HG03108 (cell line): Measurements from ENCODE around the gene CAPN12.

Experiments used
- ATAC-seq: cut with Tn5 transposase; IDR thresholded peaks from one replicate; pipeline ENCODE4 v1.9.1; 2021; ENCODE audit warnings: moderate library complexity; ENCODE audit not compliant: unreplicated experiment

The CAPN12 gene

GRCh38 chr19:38697641-38698071 is 46.6 kb downstream of the CAPN12 start:
- ATAC-seq, result no peak

GRCh38 chr19:38697197-38697596 is 47.1 kb downstream of the CAPN12 start:
- no peak for ATAC-seq

- no peak for ATAC-seq
These were observed 47.6 kb downstream of the CAPN12 start for GRCh38 chr19:38696729-38697055.

- no peak for ATAC-seq
These were observed 48.2 kb downstream of the CAPN12 start for GRCh38 chr19:38695832-38696728.

DNA sequence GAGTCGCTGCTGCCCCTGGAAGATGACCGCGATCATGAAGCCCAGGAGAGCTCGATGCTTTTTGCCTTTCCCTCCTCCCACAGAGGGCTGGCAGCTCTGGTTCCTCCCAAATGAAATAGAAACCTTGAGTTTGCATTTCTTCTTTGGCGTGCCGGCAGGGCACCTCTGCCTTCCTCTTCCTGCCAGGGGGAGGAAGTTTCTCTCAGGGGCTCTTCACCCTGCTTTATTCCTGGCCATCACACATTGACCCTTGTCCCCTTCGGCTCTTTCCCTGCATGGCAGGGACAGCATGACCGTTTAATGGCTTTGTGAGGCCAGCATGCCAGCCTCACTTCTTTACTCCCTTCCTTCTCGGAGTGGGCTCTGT is 49.0 kb downstream of the CAPN12 start:
- ATAC-seq, result no peak

DNA sequence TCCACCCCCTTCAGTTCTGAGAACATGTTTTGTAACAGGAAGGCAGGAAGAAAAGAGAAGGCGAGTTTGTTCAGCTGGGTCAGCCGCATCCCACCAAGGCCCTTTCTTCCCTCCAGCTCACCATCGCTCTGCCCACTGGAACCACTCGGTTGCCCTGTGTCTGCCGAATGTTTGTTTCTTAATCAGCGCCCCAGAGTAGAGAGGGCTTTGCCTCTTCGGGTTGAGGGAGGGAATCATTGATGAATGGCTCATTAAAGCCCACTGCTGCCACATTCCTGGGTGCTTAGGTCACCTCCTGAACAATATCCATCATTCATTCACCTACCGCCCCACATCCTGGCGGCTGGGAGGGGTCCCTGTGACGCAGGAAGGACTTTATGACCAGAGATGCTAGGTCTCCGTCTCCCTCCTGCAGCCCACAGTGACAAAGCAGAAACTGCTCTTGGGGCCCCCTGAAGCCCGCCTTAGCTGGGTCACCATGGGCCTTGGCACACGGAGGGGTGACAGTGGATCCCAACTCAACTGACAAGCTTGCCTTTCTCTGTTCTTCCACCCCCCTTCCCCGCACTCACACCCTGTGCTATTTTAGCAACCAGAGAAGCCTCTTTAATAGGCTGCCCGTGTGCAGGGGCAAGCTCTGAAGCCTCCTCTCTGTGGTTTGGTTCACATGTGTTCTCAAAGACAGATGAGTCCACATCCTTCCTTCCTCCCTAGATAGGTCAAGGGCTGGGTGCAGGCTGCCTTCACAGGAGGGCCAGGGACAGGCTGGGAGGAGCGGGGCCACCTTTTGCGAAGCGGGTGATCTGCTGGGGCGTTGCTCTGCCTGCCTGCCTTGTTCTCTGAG is 50.7 kb downstream of the CAPN12 start:
- ATAC-seq, result peak; percentile 77

GRCh38 chr19:38692458-38693379 is 51.6 kb downstream of the CAPN12 start:
- no peak for ATAC-seq

DNA sequence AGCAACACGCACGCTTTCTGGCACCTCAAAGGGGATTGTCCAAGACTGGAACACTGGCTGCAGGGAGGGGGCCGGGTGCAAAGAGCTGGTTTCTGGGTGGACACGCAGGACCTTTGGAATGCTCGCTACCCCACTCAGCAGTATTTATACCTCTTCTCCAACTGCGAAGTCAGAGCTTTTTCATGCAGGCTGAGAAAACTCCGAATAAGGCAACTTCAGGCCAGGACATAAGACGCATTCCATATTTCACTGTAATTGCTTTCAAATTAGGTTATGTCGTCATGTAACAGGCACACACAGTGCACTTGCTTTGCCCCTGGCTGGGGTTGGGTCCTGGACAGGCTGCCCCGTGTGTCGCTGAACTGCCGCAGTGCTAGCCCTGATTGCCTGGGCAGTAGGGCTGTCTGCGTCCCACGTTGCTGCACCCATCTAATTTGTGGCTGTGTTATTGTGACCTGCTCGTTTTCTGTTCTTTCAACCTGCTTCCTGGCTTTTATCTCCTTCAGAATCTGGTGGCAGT is 52.3 kb downstream of the CAPN12 start:
- no peak for ATAC-seq

DNA sequence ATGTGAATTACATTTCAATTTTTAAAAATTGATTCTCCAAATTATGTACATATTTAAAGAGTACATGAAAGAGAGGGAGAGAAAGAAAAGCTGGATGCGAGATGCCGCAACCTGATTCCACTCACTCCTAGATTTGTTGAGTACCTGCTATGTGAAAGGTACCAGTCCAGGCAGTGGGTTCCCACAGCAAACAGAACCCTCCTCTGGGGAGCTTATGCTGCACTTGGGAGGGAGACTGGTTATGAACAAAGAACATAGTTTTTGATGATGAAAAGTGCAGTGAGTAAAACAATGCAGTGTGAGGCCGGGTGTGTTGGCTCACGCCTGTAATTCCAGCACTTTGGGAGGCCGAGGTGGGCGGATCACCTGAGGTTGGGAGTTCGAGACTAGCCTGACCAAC is 53.4 kb downstream of the CAPN12 start:
- no peak for ATAC-seq

DNA sequence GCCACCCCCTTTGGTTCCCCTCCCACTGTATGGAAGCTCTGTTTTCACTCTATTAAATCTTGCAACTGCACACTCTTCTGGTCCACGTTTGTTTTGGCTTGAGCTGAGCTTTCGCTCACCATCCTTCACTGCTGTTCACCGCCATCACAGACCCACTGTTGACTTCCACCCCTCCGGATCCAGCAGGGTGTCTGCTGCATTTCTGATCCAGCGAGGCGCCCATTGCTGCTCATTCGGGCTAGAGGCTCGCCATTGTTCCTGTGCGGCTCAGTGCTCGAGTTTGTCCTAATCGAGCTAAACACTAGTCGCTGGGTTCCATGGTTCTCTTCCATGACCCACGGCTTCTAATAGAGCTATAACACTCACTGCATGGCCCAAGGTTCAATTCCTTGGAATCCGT is 54.1 kb downstream of the CAPN12 start:
- no peak for ATAC-seq

GRCh38 chr19:38687837-38688378 is 56.4 kb downstream of the CAPN12 start:
- no peak for ATAC-seq

DNA sequence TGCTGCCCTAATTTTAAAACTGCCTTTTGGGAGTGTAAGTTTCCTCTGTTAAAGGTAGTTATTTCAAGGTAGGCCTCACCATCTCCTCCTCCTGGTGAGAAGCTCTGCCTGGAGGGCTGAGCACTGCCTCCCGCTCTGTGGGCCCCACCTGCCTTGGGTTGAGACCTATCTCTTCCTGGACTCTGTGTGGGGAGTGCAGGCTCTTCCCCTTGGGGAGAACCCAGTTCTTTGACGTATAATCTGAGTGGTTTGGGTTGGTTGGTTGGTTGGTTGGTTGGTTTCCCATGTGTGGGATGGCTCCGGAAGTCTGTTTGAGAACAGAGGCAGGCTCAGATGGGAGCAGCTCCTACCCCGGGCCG is 57.8 kb downstream of the CAPN12 start:
- ATAC-seq, result no peak

DNA sequence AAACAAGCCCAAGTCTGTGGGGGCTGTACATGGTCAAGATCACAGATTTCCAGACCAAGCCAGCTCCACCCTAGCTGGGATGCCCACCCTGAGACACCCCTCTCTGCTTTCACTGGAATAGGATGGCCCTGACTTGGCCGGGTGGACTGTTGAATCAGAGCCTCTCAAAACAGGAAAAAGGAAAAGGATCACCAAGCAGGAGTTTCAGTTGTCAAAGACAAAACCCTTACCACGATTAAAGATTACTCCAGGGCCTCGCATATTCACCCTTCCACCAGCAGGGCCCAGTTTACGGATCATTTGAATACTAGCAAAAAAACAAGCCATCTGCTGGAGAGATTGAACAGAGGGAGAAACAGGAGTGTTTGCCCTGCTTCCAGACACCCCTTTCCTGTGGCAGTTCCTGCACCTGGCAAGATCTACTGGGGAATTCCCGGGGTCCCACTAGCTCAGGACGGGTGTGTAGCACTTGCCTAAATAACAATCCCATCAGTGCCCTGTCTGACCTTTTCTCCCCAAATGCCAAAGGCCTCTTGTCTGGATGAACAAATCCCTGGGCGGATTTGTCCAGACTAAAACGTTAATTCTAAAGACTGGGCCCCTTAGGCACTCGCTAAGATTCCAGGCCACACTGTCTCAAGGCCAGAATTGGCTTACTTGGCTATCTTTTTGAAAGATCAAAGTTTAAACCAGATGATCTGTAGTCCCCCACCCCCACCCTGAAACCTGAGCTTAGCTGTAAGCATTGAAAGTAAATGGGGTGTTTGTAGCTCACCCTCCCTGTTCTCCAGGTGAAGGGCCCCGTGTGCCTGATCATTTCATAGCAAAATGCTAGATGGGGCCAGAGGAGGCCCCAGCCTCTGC is 58.4 kb downstream of the CAPN12 start:
- ATAC-seq, result no peak

DNA sequence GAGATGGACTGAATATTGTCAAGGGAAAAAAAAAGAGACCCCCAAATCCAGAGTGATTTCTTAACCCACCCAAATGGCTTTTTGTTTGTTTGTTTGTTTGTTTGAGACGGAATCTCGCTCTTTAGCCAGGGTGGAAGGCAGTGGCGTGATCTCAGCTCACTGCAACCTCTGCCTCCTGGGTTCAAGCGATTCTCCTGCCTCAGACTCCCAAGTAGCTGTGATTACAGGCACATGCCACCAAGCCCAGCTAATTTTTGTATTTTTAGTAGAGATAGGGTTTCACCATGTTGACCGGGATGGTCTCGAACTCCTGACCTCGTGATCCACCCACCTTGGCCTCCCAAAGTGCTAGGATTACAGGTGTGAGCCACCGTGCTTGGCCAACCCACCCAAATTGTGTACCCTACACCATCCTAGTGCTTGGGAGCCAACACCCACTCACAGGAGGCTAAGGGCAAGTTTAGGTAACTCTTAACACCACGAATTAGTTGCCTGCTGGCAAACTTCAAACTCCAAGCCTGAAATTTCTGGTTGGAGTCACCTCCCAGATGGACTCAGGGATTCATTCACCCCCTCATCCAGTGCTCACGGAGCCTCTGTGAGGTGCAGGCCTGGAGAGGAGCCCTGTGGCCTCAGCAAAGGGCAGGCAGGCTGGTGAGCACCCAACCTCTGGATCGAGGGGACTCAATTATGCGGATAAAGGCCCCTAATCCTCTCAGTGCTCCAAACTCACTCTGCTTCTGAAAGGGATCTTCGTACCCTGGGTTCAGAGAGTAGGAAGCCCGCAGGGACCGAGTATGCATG is 59.2 kb downstream of the CAPN12 start:
- ATAC-seq, result no peak

DNA sequence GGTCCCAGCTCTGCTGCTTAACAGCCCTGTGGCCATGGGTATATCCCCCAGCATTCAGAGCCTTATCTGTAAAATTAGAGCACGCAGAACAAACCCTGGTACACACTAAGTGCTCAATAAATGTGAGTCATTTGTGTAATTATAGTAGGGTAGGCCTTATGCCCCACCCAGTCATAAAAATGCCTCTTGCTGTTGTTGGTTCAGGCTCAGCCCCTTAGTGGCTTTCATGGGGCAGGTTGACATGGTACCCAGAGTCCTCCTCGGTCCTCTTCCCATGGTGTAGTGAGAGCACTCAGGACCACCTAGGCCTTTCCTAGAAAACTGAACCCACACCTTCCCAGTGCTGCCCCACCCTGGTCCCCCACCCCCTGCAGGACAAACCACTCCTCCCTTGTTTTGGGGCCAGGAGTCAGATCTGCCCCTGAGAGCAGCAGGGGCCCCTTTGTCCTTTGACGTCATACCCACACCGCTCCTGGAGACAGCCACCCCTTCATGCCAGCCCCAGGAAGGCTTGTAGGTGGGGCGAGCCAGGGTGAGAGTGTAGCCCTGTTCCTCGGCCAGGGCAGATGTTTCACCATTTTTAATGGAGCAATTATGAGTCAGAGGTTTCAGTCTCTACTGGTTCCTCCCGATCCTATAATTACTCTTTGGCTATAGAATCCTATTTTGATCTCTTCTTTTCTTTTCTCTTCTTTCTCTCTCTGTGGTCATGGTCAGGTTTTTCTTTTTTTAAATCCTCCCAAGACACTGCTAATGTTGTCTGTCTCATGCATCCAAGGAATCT is 60.0 kb downstream of the CAPN12 start:
- ATAC-seq, result no peak

- no peak for ATAC-seq
These were observed 60.7 kb downstream of the CAPN12 start for GRCh38 chr19:38683393-38684077.

DNA sequence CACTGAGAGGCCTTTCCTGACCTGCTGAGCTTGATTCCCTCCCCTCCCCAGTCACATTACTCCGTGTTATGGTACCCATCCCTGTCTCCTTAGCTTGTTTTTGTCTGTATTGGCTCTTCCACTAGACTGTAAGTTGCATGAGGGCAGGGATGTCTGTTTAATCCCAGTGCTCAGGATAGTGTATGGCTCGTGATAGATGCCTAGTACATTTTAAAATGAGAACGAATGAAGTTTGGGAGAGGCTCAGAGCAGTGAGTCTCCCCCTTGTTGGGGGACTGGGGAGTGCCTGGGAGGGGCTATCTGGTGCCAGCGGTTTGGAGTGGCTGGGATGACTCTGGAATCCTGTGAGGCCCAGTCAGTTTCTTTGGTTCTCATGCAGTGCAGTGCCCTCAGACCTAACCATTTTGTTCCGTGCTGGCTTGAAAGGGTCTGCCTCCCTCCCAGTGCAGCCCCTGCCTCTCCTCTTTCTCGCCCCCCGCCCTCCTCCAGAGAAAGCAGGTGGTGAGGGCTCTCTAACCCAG is 61.3 kb downstream of the CAPN12 start:
- no peak for ATAC-seq
